SK-N-SH (cell line): ENCODE measurements around the gene SPG7. TPM values are rescaled to one million over a fixed set of nuclear protein-coding genes. Genes with fewer than 3 reads are reported as not detected.

Experiments
- CTCF ChIA-PET: fragments of 300-600, 350-600 bp; formaldehyde crosslinking; extraction: SDS; loops from one replicate; lab custom pipeline; 2021; lab: Yijun Ruan, JAX
- POLR2A ChIA-PET: fragments of 350-600 bp; sonication (Branson Sonifier 250); formaldehyde crosslinking; extraction: SDS; loops from one replicate; lab custom pipeline; 2020; ENCODE audit warnings: antibody characterized with exemption, inconsistent platforms; lab: Yijun Ruan, JAX
- DNase-seq: peaks from one replicate; pipeline ENCODE4 v3.0.0; 2012
- H2AFZ ChIP-seq: fragments of 200-600 bp; sonication (generic); 2 replicates; pipeline ENCODE4 v1.8.1; 2016; ENCODE audit warnings: antibody characterized with exemption, mild to moderate bottlenecking, low read depth
- H3F3A ChIP-seq: fragments of 200-600 bp; sonication (generic); replicated peaks from 2 replicates; pipeline ENCODE3; 2016; ENCODE audit warnings: antibody characterized with exemption, mild to moderate bottlenecking; ENCODE audit not compliant: insufficient read depth
- H3K27ac ChIP-seq, 2 experiments: fragments of 200-500 bp in 1 of 2; fragments of 200-600 bp in 1 of 2; sonication (Bioruptor generic) in 1 of 2; sonication (generic), shearing (Covaris generic) in 1 of 2; 2 replicates each; pipeline versions ENCODE4 v1.5.1 to v1.6.1; 2014 to 2016; ENCODE audit warnings: low read depth in 2 of 2, inconsistent platforms in 1 of 2, low read length in 1 of 2, mild to moderate bottlenecking in 1 of 2, mixed read lengths in 1 of 2
- H3K27me3 ChIP-seq: fragments of 200-600 bp; sonication (generic), shearing (Covaris generic); 2 replicates; pipeline ENCODE4 v1.6.1; 2016; ENCODE audit warnings: mixed run types; ENCODE audit not compliant: insufficient read depth
- H3K36me3 ChIP-seq, 2 experiments: fragments of 200-500 bp in 1 of 2; fragments of 200-600 bp in 1 of 2; sonication (Bioruptor generic) in 1 of 2; sonication (generic) in 1 of 2; replicated peaks in 1 of 2; 2 replicates each; pipeline versions ENCODE3 to v1.5.1; 2014 to 2016; ENCODE audit warnings: low read length in 1 of 2, mild to moderate bottlenecking in 1 of 2; ENCODE audit not compliant: insufficient read depth in 2 of 2, control insufficient read depth in 1 of 2
- H3K4me1 ChIP-seq, 2 experiments: fragments of 200-500 bp in 1 of 2; fragments of 200-600 bp in 1 of 2; sonication (Bioruptor generic) in 1 of 2; sonication (generic), shearing (Covaris generic) in 1 of 2; 2 replicates each; pipeline versions ENCODE4 v1.5.1 to v1.6.1; 2014 to 2016; ENCODE audit warnings: low read depth in 1 of 2, low read length in 1 of 2, mixed run types in 1 of 2; ENCODE audit not compliant: insufficient read depth in 2 of 2, control insufficient read depth in 1 of 2
- H3K4me2 ChIP-seq: fragments of 200-600 bp; sonication (generic), shearing (Covaris generic); 2 replicates; pipeline ENCODE4 v1.6.1; 2017; ENCODE audit warnings: mixed run types
- H3K4me3 ChIP-seq, 2 experiments: fragments of 200-500 bp in 1 of 2; fragments of 200-600 bp in 1 of 2; sonication (Bioruptor generic) in 1 of 2; sonication (generic), shearing (Covaris generic) in 1 of 2; 2 replicates each; pipeline versions ENCODE4 v1.5.1 to v1.8.1; 2014 to 2016; ENCODE audit warnings: low read depth in 2 of 2, inconsistent platforms in 1 of 2, low read length in 1 of 2, mild to moderate bottlenecking in 1 of 2, mixed read lengths in 1 of 2, moderate library complexity in 1 of 2
- H3K79me2 ChIP-seq: fragments of 200-600 bp; sonication (generic); 2 replicates; pipeline ENCODE4 v1.8.1; 2017; ENCODE audit warnings: mild to moderate bottlenecking; ENCODE audit not compliant: insufficient read depth
- H3K9ac ChIP-seq: fragments of 200-600 bp; sonication (generic); 2 replicates; pipeline ENCODE4 v1.6.1; 2017; ENCODE audit warnings: mixed run types
- H3K9me2 ChIP-seq: fragments of 200-600 bp; sonication (generic); 2 replicates; pipeline ENCODE4 v1.6.1; 2017; ENCODE audit warnings: mixed run types
- H3K9me3 ChIP-seq: fragments of 200-600 bp; sonication (generic); 2 replicates; pipeline ENCODE4 v1.6.1; 2017; ENCODE audit warnings: mixed run types, mild to moderate bottlenecking, moderate library complexity
- H4K20me1 ChIP-seq: fragments of 200-600 bp; sonication (generic); 2 replicates; pipeline ENCODE4 v1.6.1; 2017; ENCODE audit warnings: mild to moderate bottlenecking, mixed run types; ENCODE audit not compliant: insufficient read depth
- CTCF ChIP-seq: fragments of 200-600 bp; sonication (generic); IDR thresholded peaks from 2 replicates; pipeline ENCODE4 v1.6.1; 2017; ENCODE audit warnings: antibody characterized with exemption, mild to moderate bottlenecking, moderate library complexity
- GATA2 ChIP-seq: sonication (generic); formaldehyde crosslinking; IDR thresholded peaks from 2 replicates; pipeline ENCODE4 v1.5.0; 2020; ENCODE audit warnings: mild to moderate bottlenecking, missing genetic modification reagents
- JUND ChIP-seq: IDR thresholded peaks from 2 replicates; pipeline ENCODE4 v1.4.0; 2012
- MAX ChIP-seq: IDR thresholded peaks from 2 replicates; pipeline ENCODE4 v1.4.0; 2012; ENCODE audit warnings: low read depth
- RAD21 ChIP-seq: IDR thresholded peaks from 2 replicates; pipeline ENCODE4 v1.6.1; 2012; ENCODE audit warnings: mild to moderate bottlenecking, low read length
- RFX5 ChIP-seq: IDR thresholded peaks from 2 replicates; pipeline ENCODE4 v1.6.1; 2012; ENCODE audit warnings: mild to moderate bottlenecking, improper control_type of control experiment, low read length
- RXRA ChIP-seq: IDR thresholded peaks from 2 replicates; pipeline ENCODE4 v1.4.0; 2012; ENCODE audit warnings: low read depth, mild to moderate bottlenecking, borderline replicate concordance
- TEAD4 ChIP-seq: IDR thresholded peaks from 2 replicates; pipeline ENCODE4 v1.4.0; 2012; ENCODE audit warnings: mild to moderate bottlenecking, borderline replicate concordance; ENCODE audit not compliant: insufficient read depth
- USF1 ChIP-seq: IDR thresholded peaks from 2 replicates; pipeline ENCODE4 v1.4.0; 2012; ENCODE audit warnings: low read depth, borderline replicate concordance
- YY1 ChIP-seq: IDR thresholded peaks from 2 replicates; pipeline ENCODE4 v1.4.0; 2012; ENCODE audit warnings: low read depth, mild to moderate bottlenecking
- WGBS: methylation state at CpG from one replicate; pipeline ENCODE4 v1.1.6; 2017; ENCODE audit warnings: low lambda C conversion rate; 5-methylcytosine and 5-hydroxymethylcytosine counted together
- polyA plus RNA-seq, 3 experiments: library from polyadenylated mRNA; depleted of rRNA; stranded (reverse); fragments of >200 nt; gene quantifications; 2 replicates each; pipeline ENCODE4 v1.2.3, GENCODE V29; 2012
- TF ChIP-seq, protein P1 (sequence below): fragments of 150-350 bp; IDR thresholded peaks from 2 replicates; pipeline ENCODE4 v1.6.1; 2017; ENCODE audit warnings: antibody characterized with exemption, low read length, low read depth, borderline replicate concordance
- TF ChIP-seq, protein P2 (sequence below): fragments of 150-350 bp; IDR thresholded peaks from 2 replicates; pipeline ENCODE4 v1.6.1; 2016; ENCODE audit warnings: mild to moderate bottlenecking, low read depth, low read length

The SPG7 gene
- polyA plus RNA-seq, 1 of the 3 experiments (the other 2 are of a cell fraction) = 100 TPM

DNA sequence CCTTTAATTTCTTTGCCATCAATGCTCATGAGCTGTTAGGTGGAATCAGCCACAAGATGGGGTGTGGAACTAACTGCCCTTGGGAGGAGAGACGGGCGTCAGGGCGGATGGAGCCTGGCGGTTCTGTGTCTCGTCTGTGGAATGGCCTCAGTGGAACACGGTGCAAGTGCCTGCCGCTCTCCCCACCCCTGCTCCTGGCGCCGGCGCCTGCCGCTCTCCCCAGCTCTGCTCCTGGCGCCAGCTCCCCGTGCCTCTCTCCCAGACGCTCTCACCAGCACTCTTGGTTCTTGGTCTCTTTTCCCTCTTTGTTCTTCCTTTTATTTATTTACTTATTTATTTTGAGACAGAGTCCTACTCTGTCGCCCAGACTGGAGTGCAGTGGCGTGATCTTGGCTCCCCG lies 39.1 kb downstream of the SPG7 start:
- WGBS = 97% methylated on average over 14 of the region's 17 CpGs
- no peaks in the 10 kb centered on the region for H3K79me2 ChIP-seq
- TF ChIP-seq, protein P1, sequence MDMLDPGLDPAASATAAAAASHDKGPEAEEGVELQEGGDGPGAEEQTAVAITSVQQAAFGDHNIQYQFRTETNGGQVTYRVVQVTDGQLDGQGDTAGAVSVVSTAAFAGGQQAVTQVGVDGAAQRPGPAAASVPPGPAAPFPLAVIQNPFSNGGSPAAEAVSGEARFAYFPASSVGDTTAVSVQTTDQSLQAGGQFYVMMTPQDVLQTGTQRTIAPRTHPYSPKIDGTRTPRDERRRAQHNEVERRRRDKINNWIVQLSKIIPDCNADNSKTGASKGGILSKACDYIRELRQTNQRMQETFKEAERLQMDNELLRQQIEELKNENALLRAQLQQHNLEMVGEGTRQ = no peak
- TF ChIP-seq TEAD4 (no peak), GATA2 (CRISPR knock-in tag) (no peak), CTCF (no peak), JUND (no peak), YY1 (no peak), RXRA (no peak), RFX5 (no peak), USF1 (no peak), RAD21 (no peak)
- ChIA-PET POLR2A (no interaction called here), CTCF (interaction anchor here (1.8 kb wide), 1 partner anchor 10 kb away, joined by 5 read pairs; no protein-coding TSS in a partner anchor)
- no peak overlapping the region for H3K27ac ChIP-seq
- H3K4me1 ChIP-seq = no peaks in the 10 kb centered on the region
- H3K27me3 ChIP-seq = no peaks in the 10 kb centered on the region
- no peak overlapping the region for H3K9ac ChIP-seq
- no peak for DNase-seq
- peaks cover 30 to 50% of the 10 kb centered on the region in 2 experiments for H3K36me3 ChIP-seq
- H3K9me3 ChIP-seq = no peaks in the 10 kb centered on the region
- H3K9me2 ChIP-seq = no peaks in the 10 kb centered on the region
- no peak overlapping the region for H2AFZ ChIP-seq
- H3K4me3 ChIP-seq = no peak overlapping the region
- no peaks in the 10 kb centered on the region for H4K20me1 ChIP-seq
- H3F3A ChIP-seq = peaks cover 4% of the 10 kb centered on the region
- no peak overlapping the region for H3K4me2 ChIP-seq

- no peaks in the 10 kb centered on the region for H3K9me3 ChIP-seq
- no peak overlapping the region for H2AFZ ChIP-seq
- H3F3A ChIP-seq = peaks cover 4% of the 10 kb centered on the region
- no peaks in the 10 kb centered on the region for H3K27me3 ChIP-seq
- no peaks in the 10 kb centered on the region for H3K4me1 ChIP-seq
- H3K27ac ChIP-seq = no peak overlapping the region
- H4K20me1 ChIP-seq = no peaks in the 10 kb centered on the region
- no peaks in the 10 kb centered on the region for H3K9me2 ChIP-seq
- no peak for DNase-seq
- H3K79me2 ChIP-seq = no peaks in the 10 kb centered on the region
- no peak overlapping the region for H3K4me3 ChIP-seq
- no peak overlapping the region for H3K9ac ChIP-seq
- POLR2A ChIA-PET = no interaction called here
- TF ChIP-seq MAX = no peak
- TF ChIP-seq, protein P2, sequence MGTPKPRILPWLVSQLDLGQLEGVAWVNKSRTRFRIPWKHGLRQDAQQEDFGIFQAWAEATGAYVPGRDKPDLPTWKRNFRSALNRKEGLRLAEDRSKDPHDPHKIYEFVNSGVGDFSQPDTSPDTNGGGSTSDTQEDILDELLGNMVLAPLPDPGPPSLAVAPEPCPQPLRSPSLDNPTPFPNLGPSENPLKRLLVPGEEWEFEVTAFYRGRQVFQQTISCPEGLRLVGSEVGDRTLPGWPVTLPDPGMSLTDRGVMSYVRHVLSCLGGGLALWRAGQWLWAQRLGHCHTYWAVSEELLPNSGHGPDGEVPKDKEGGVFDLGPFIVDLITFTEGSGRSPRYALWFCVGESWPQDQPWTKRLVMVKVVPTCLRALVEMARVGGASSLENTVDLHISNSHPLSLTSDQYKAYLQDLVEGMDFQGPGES = no peak
- WGBS = 96% methylated on average over 20 of the region's 20 CpGs
- no peak overlapping the region for H3K4me2 ChIP-seq
- CTCF ChIA-PET = interaction anchor here (1.8 kb wide), 1 partner anchor 10 kb away, joined by 5 read pairs; no protein-coding TSS in a partner anchor
- peaks cover 31 to 55% of the 10 kb centered on the region in 2 experiments for H3K36me3 ChIP-seq
Observed at GRCh38 chr16:89547860-89548259, 39.7 kb downstream of the SPG7 start.
